NCI-H1048 (cell line): Measurements from ENCODE around the gene ELMOD3.
A peak's percentile ranks its signal among the peaks of the same experiment; 100 is the strongest.
"Not testable (repeated sequence)": the region's sequence is repeated elsewhere in the genome, so short reads cannot be mapped to it uniquely, and the experiment has no call there.

Source experiments
- DNase-seq: peaks from one replicate; lab custom pipeline; 2025; lab: John Stamatoyannopoulos, UW

The ELMOD3 gene

GRCh38 chr2:85354286-85355072 is at the start of gene ELMOD3, which contains the start of gene RETSAT:
ELMOD3 (plus strand) TSS chr2:85354769; CDS start chr2:85357199, 2,430 bp downstream.
RETSAT (minus strand) TSS chr2:85354528; CDS start chr2:85354507, 21 bp downstream.
- peak; percentile 95 for DNase-seq

DNA sequence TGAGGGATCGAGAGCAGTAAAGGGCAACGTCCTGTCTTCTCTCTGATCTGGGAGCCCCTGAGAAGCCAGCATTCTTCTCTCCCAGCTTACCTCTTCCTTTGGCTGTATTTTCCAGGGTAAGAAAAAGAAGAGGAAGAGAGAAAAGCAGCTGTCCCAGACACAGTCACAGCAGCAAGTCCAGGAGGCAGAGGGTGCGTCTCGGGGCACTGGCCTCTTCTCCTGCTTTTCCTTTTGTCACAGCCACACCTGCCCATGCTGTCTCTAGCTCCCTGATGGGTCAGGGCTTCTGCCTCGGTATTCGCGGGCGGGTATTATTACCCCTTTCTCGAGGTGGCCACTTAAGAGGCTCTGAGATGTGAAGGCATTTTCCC is 47.1 kb upstream of the ELMOD3 start:
- no peak for DNase-seq

- no peak for DNase-seq
These were observed 46.4 kb upstream of the ELMOD3 start for GRCh38 chr2:85308201-85308600.

DNA sequence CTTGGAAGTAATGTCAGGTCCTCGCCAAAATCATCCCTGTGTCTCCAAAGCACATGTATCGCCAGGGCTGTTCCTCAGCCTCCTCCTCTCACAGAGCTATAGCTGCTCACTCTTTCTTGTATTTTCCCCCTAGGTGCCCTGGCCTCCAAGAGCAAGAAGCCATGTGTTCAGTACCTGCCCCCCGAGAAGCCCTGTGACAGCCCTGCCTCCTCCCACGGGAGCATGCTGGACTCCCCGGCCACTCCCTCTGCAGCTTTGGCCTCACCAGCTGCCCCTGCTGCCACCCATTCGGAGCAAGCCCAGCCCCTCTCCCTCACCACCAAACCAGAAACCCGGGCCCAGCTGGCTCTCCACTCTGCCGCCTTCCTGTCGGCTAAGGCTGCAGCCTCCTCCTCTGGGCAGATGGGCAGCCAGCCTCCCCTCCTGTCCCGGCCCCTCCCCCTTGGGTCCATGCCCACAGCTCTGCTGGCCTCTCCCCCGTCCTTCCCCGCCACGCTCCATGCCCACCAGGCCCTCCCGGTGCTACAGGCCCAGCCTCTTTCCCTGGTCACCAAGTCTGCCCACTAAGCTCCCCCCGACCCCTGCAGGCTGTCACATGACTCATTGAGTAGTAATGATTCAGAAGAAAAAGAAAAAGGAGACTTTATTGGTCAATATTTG is 45.5 kb upstream of the ELMOD3 start:
- DNase-seq, result no peak

GRCh38 chr2:85309699-85310321 is 44.8 kb upstream of the ELMOD3 start:
- no peak for DNase-seq

DNA sequence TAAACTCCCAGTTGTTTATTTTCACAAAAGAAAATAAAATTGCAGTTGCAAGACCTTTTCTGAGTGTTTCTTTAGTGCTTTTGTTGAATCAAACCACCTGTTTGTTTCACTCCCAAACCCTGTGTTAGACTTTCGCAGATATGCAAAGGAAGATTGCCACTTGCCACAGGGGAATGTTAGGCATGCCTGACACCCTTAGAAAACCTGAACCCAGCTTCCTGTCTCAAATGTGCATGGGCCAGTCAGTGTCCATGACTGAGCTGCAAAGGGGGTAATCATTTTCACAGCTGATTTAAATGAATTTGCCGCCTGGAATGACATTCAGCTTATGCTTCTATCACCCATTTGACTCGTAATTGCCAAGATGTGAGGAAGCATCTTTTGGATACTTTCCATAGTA is 44.2 kb upstream of the ELMOD3 start:
- no peak for DNase-seq

- DNase-seq, result no peak
These were observed 42.2 kb upstream of the ELMOD3 start for GRCh38 chr2:85312404-85312803.

DNA sequence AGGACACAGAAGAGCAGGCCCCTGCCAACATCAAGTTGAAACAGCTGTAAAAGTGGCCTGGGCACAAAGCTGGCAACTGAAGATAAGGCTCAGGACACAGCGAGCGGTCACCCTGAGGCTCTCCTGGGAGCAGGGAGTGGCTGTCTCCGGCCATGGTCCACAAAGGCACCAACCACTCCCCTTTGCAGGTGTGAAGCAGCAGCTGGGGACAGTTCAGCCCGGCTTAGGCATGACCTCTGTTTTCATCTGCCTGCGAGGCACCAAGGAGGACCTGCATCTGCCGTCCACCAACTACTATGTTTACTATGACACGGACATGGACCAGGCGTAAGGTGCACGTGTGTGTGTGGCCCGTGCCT is 39.7 kb upstream of the ELMOD3 start:
- DNase-seq, result no peak

GRCh38 chr2:85315921-85316320 is 38.6 kb upstream of the ELMOD3 start:
- DNase-seq, result not testable (repeated sequence)

GRCh38 chr2:85318222-85319074 is 36.1 kb upstream of the ELMOD3 start:
- no peak for DNase-seq

GRCh38 chr2:85319796-85320195 is 34.8 kb upstream of the ELMOD3 start:
- DNase-seq, result no peak

GRCh38 chr2:85323351-85323987 is 31.1 kb upstream of the ELMOD3 start:
- DNase-seq, result no peak

GRCh38 chr2:85323988-85324367 is 30.6 kb upstream of the ELMOD3 start:
- DNase-seq, result not testable (repeated sequence)

GRCh38 chr2:85324639-85325465 is 29.7 kb upstream of the ELMOD3 start:
- DNase-seq, result no peak

- no peak for DNase-seq
These were observed 29.1 kb upstream of the ELMOD3 start for GRCh38 chr2:85325466-85325811.

- no peak for DNase-seq
These were observed 28.0 kb upstream of the ELMOD3 start for GRCh38 chr2:85326406-85327159.

GRCh38 chr2:85327160-85327821 is 27.3 kb upstream of the ELMOD3 start:
- no peak for DNase-seq

DNA sequence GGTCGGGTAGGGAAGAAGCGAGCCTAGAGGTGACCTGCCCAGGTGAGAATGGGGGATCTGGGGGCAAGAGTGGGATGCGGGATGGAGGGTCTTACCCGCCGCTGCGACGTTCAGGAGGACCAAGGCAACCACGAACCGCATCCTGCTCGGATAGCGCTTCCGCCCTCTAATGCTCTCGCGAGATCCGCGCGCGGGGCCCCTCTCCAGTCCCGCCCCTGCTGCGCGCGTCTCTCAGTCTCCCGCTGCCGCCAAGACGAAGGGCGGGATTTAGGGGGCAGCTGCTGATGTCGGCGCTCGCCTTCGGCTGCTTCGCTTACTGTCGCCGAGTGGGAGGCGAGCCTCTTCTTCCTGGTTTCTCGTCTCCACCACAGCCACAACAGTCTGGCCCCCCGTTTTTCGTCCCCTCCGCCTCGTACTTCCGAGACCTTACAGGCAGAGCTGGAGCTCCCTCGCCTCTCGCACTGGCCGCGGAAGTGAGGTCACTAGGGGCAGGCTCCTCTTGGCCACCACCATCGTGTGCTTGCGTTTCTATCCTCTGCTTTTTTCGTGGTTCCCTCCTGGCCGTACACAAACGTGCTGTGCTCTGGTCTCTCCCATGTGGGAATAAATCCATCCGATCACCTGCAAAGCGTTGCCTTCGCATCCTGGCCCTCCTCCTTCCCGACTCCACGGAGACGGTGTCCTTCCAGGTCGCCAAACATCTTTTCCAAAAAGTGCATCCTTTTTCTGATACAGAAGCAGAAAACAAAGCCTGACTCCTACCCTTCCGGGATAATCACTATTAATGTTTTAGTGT is 26.5 kb upstream of the ELMOD3 start, which contains the start of gene TGOLN2:
Gene TGOLN2, minus strand, starts transcription at position 168 of the 796 bp plus-strand sequence. Its CDS starts 27 bp downstream, at position 141.
- DNase-seq, result peak; percentile 73
